Epithelial cell of esophagus (primary cell): ENCODE measurements around the gene IGFALS.

Experiments used
- DNase-seq: peaks from one replicate; pipeline ENCODE4 v3.0.0; 2010; ENCODE audit warnings: low read depth
- H3K4me3 ChIP-seq: 2 replicates; pipeline ENCODE4 v1.5.1; 2011; ENCODE audit warnings: mild to moderate bottlenecking, low read length, control low read depth
- TF ChIP-seq, protein P1 (sequence below): IDR thresholded peaks from 2 replicates; pipeline ENCODE4 v1.5.1; 2011; ENCODE audit warnings: low read depth, mild to moderate bottlenecking, low read length, control low read depth, inconsistent platforms; ENCODE audit not compliant: insufficient read depth; ENCODE audit errors: missing control alignments

IGFALS gene

DNA sequence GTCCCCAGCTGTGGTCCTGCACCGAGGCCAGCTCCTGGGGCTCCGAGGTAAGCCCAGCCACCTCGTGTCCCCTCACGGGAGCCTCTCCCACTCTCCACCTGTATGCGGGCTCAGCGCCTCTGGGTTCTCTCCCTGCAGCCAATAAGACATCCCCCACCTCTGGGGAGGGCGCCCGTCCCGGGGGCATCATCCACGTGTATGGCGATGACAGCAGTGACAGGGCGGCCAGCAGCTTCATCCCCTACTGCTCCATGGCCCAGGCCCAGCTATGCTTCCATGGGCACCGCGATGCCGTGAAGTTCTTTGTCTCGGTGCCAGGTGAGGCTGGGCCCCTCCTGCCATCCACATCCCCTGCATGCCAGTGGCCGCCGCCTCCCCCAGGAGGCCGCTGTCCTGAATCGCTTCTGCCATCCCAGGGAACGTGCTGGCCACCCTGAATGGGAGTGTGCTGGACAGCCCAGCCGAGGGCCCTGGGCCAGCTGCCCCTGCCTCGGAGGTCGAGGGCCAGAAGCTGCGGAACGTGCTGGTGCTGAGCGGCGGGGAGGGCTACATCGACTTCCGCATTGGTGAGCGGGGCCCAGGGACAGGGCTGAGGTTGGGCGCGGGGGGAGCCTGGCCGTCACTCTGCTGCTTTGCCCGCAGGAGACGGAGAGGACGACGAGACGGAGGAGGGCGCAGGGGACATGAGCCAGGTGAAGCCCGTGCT, 25.3 kb downstream of the IGFALS start:
- TF ChIP-seq, protein P1, sequence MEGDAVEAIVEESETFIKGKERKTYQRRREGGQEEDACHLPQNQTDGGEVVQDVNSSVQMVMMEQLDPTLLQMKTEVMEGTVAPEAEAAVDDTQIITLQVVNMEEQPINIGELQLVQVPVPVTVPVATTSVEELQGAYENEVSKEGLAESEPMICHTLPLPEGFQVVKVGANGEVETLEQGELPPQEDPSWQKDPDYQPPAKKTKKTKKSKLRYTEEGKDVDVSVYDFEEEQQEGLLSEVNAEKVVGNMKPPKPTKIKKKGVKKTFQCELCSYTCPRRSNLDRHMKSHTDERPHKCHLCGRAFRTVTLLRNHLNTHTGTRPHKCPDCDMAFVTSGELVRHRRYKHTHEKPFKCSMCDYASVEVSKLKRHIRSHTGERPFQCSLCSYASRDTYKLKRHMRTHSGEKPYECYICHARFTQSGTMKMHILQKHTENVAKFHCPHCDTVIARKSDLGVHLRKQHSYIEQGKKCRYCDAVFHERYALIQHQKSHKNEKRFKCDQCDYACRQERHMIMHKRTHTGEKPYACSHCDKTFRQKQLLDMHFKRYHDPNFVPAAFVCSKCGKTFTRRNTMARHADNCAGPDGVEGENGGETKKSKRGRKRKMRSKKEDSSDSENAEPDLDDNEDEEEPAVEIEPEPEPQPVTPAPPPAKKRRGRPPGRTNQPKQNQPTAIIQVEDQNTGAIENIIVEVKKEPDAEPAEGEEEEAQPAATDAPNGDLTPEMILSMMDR, result no peak
- DNase-seq, result no peak
- H3K4me3 ChIP-seq, result no peak overlapping the region

DNA sequence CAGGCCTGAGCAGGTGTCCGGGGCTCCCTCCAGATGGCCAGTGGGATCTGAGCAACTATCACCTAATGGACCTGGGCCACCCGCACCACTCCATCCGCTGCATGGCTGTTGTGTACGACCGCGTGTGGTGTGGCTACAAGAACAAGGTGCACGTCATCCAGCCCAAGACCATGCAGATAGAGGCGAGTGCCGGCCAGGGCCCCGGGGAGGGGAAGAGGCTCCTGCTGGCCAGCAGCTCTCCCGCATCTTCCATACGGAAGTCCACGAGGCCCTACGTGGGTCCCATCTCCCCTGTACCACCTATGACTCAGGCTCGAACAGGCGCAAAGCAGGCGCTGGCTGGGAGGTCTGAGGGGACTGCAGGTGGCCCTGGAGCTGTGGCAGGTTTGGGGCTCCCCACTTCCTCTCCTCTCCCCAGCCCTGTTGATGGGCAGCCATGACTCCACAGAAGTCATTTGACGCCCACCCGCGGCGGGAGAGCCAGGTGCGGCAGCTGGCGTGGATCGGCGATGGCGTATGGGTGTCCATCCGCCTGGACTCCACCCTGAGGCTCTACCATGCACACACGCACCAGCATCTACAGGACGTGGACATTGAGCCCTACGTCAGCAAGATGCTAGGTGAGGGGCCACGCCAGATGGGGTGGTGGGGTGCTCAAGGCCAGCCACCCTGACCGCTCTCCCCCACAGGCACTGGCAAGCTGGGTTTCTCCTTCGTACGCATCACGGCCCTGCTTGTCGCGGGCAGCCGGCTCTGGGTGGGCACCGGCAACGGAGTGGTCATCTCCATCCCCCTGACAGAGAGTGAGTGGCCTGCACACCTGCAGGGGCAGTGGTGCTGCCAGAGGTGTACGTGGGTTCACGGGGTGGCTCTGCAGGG, 26.1 kb downstream of the IGFALS start:
- TF ChIP-seq, protein P1, result no peak
- DNase-seq, result no peak
- no peak overlapping the region for H3K4me3 ChIP-seq

DNA sequence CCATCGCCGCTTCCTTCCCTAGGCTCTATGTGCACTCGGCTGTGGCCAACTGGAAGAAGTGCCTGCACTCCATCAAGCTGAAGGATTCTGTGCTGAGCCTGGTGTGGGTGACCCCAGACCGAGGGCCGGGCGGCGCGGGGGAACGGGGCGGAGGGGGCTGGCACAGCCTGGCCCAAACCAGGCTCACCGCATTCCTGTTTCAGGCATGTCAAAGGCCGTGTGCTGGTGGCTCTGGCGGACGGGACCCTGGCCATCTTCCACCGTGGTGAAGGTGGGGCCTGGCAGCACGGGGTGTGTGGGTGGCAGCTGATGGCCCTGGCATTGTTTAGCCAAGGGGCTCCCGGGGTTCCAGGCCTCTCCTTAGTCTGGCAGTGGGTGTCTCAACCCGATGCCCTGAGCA, 26.8 kb downstream of the IGFALS start:
- TF ChIP-seq, protein P1, result no peak
- no peak overlapping the region for H3K4me3 ChIP-seq
- no peak for DNase-seq

DNA sequence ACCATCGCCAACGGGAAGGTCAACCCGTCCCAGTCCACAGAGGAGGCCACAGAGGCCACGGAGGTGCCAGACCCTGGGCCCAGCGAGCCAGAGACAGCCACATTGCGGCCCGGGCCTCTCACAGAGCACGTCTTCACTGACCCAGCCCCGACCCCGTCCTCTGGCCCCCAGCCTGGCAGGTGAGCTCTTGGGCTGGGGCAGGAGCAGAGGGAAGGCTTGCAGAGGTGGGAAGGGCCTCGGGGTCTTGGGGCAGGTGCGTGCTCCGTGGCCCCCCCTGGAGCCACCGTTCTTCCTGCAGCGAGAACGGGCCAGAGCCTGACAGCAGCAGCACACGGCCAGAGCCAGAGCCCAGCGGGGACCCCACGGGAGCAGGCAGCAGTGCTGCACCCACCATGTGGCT, 27.3 kb downstream of the IGFALS start:
- H3K4me3 ChIP-seq, result no peak overlapping the region
- TF ChIP-seq, protein P1, result no peak
- no peak for DNase-seq

DNA sequence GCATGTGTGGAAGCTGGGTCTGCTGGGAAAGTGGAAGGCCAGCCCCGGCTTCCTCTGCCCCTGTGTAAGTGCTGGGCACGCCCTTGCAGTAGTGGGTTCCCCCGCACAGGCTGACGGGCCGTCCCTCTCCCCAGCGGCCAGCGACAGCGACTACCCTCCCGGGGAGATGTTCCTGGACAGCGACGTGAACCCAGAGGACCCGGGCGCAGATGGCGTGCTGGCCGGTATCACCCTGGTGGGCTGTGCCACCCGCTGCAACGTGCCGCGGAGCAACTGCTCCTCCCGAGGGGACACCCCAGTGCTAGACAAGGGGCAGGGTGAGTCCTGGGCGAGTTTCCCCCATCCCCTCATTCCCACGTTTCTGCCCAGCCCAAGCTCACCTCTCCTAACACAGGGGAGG, 27.7 kb downstream of the IGFALS start:
- TF ChIP-seq, protein P1, result no peak
- H3K4me3 ChIP-seq, result no peak overlapping the region
- DNase-seq, result no peak

DNA sequence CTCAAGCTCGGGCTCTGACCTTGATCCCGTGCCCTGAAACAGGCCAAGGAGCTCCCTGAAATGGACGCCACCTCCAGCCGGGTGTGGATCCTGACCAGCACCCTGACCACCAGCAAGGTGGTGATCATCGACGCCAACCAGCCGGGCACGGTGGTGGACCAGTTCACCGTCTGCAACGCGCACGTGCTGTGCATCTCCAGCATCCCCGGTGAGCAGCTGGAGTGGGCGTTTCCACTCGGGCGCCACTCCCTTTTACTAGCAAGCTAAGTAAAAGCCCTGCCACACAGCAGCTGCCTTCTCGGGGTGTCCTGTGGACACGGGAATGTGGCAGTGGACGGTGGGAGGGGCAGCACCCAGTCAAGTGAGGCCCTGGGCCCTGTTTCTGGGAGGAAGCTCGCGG, 28.5 kb downstream of the IGFALS start:
- no peak for DNase-seq
- no peak overlapping the region for H3K4me3 ChIP-seq
- TF ChIP-seq, protein P1, result no peak
